ENCODE measurements around the gene RDH8. TPM values are rescaled to one million over a fixed set of nuclear protein-coding genes. Genes with fewer than 3 reads are reported as not detected.
A peak's percentile ranks its signal among the peaks of the same experiment; 100 is the strongest.

Gene RDH8
- total and polyA plus RNA-seq, 10 of the 15 experiments (the other 5 are each of a cell fraction or from before 2014, with no cell fraction given), result 0.04 to 0.58 (median 0.05) TPM; not detected in 7

GRCh38 chr19:10027158-10027997 lies 14.1 kb downstream of the RDH8 start (continued):
- TF ChIP-seq ESRRA (IDR thresholded peaks at IDR 0.05; ENCODE audit: low read length) (no peak), REST (IDR thresholded peaks at IDR 0.05; ENCODE audit: low read depth, low read length) (no peak), MLLT1 (IDR thresholded peaks at IDR 0.05) (no peak), MYC (IDR thresholded peaks at IDR 0.05; ENCODE audit: insufficient read depth, insufficient read length, insufficient replicate concordance, low read length, severe bottlenecking) (peak; percentile 62), SREBF2 (IDR thresholded peaks at IDR 0.05; ENCODE audit: low read length) (no peak), HSF1 (IDR thresholded peaks at IDR 0.05; ENCODE audit: low read depth, low read length) (no peak), BMI1 (IDR thresholded peaks at IDR 0.05; ENCODE audit: borderline replicate concordance) (no peak), USF2 (IDR thresholded peaks at IDR 0.05; ENCODE audit: borderline replicate concordance, low read depth, low read length) (peak; percentile 18), CUX1 (IDR thresholded peaks at IDR 0.05; ENCODE audit: insufficient replicate concordance, low read depth, low read length) (no peak), MEF2A (IDR thresholded peaks at IDR 0.05; ENCODE audit: insufficient read depth, low read depth, low read length) (no peak), SUPT20H (IDR thresholded peaks at IDR 0.05; ENCODE audit: borderline replicate concordance, control insufficient read depth, low read depth, low read length) (no peak), TCF3 (IDR thresholded peaks at IDR 0.05; ENCODE audit: borderline replicate concordance, insufficient read depth, low read depth, low read length) (0 out of 2 replicates have a peak, but pooled peaks have one; percentile 73), MTA2 (IDR thresholded peaks at IDR 0.05; ENCODE audit: low read depth) (no peak), LARP7 (IDR thresholded peaks at IDR 0.05) (peak; percentile 63; the same call in 1 of the 2 replicates), CEBPB (IDR thresholded peaks at IDR 0.05; ENCODE audit: borderline replicate concordance in 1 of 2, low read depth in 2 of 2, low read length in 2 of 2) (no peak)

Data from GM12878 (cell line).